HCEC 1CT (cell line): ENCODE data around the gene DHPS.
"Not testable (repeated sequence)": the region's sequence is repeated elsewhere in the genome, so short reads cannot be mapped to it uniquely, and the experiment has no call there.

ENCODE experiments used
- DNase-seq: peaks from one replicate; pipeline ENCODE4 v3.0.0-alpha.2; 2017

DHPS gene

DNA sequence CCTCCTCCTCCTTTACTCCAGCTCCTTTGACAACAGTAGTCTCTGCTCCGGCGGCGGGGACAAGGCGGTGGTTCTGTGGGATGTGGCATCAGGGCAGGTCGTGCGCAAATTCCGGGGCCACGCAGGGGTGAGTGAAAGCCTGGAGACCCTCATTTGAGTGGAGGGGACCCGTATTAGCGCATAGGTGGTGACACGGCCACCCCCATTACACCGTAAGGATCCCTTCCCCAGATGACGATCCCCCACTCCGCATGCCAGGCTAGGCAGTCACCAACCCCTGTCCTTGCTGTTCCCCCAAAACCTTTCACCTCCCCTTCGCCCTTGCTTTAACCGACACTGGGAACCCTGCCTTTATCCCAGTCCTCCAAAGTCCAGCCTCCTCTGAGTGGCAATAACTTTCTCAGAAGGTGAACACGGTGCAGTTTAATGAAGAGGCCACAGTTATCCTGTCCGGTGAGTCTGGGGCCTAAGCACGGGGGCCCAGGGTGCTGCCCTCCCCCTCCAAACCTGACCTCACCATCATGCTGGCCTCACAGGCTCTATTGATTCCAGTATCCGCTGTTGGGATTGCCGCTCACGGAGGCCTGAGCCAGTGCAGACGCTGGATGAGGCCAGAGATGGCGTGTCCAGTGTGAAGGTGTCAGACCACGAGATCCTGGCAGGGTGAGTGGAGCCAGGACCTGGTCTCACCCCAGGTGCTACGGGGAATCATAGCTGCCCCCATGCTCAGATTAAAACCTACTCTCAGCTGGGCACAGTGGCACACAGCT is 11.3 kb downstream of the DHPS start:
- no peak for DNase-seq

DNA sequence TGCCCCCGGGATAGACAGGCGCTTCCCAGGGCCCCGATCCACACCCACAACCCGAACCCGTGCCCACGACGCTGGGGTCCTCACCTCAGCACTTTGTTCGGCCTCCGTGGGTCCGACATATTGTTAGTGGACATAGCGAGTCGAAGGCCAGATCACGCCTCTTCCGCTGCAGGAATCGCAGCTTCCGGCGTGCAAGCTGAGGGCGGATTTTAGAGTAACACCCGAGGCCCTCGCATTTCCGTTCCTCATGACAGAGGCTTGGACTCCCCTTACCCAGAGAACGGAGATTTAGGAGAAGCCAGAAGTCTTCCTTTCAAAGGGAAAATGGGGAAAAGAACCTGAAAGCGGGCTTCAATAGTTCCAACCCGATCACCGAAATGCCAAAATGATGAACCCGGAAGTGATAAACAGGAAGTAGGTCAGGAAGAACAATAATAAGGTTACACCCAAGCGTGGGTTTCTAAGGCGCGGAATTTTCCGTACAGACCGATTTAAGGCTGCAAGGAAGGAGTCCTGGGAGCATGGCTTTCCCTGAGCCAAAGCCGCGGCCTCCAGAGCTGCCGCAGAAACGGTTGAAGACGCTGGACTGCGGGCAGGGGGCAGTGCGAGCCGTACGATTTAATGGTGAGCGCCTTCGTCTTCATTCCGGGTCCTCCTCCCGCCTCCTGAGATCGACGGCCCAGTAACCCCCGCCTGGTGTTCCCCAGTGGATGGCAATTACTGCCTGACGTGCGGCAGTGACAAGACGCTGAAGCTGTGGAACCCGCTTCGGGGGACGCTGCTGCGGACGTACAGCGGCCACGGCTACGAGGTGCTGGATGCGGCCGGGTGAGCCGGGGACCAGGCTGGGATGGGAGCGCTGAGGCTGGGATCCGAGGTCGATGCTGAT is 12.2 kb downstream of the DHPS start:
- DNase-seq: peak; percentile 81

DNA sequence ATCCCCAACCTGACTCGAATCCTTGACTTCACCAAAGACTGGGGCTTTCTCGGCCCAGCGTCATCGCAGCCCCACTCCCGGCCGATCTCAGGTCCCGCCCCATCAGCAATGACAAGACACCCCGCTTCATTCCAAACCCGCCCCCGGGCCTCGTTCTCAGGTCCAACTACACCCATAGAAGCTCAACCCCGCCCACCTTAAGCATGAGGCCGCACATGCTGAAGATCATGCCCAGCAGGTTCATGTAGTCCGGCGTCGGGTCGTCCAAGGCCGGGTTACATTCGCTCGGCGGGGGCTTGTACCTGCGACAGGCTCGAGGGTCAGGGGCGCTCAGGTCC is 12.8 kb downstream of the DHPS start:
- DNase-seq: peak; percentile 42

GRCh38 chr19:12668346-12668745 is 13.3 kb downstream of the DHPS start:
- no peak for DNase-seq

- DNase-seq: no peak
Measured at GRCh38 chr19:12667731-12668302, 13.9 kb downstream of the DHPS start.

GRCh38 chr19:12666265-12667048 is 15.2 kb downstream of the DHPS start, which contains the start of the genes MAN2B1 and WDR83:
TSS of gene MAN2B1 (minus strand) at chr19:12666742. CDS start at chr19:12666701, 41 bp downstream.
TSS of gene WDR83 (plus strand) at chr19:12666807. CDS start at chr19:12669791, 2,984 bp downstream.
- DNase-seq: peak; percentile 56

DNA sequence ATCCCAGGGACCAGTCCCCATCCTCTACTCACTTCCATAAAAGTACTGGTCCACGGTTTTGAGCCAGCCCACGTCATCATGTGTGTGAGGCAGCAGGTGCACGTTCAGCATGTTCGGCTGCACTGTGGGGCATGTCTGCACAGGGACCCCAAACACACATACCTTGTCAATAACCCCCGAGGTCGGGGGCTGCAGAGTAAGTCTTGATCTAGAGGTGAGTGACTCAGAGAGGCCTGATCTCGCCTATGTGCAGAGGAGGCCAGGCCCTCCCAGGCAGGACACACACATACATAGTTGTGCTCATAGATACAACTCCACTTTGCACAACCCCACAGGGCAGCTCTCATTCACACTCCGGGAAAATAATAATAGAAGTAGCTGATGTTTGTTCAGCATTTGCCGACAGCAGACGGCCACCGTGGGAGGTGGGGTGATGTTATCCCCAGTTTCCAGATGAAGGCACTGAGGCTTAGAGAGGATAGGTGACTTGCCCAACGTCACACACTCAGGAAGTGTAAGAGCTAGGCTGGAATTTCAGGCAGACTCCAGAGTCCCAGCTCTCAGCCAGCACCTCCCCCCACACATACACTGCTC is 15.9 kb downstream of the DHPS start:
- DNase-seq: no peak

DNA sequence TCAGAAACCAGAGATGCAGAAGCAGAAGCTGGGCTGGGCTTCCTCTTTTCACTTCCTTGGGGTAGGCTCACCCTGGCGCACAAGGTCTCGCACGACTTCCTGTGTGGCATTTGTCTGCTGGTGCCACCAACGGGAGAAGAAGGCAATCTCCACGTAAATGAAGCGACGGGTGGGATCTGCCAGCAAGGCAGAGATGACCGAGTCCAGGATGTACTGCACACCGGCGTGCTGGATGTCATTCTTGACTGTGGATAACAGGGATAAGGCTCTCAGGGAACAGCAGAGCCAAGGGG is 16.5 kb downstream of the DHPS start:
- no peak for DNase-seq

GRCh38 chr19:12664406-12665280 is 17.0 kb downstream of the DHPS start:
- DNase-seq: no peak

- DNase-seq: no peak
Measured at GRCh38 chr19:12660980-12661379, 20.7 kb downstream of the DHPS start.

DNA sequence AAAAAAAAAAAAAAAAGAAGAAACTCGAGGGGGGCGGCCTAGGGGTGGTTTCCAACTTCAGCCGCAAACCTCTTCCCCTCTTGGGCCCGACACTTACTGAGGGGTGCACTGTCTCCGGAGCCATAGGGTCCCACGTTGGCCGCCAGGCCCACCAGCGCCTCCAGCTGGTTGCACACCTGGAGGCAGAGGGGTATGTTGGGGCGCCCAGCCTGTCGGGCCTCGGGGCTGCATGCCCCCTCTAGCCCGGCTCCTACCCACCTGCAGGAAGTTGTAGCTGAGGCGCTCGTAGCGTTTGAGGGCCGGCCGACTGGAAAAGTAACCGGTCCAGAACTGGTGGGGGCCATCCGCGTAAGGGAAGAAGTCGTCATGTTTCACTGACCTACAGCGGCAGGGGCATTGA is 23.7 kb downstream of the DHPS start:
- DNase-seq: no peak

DNA sequence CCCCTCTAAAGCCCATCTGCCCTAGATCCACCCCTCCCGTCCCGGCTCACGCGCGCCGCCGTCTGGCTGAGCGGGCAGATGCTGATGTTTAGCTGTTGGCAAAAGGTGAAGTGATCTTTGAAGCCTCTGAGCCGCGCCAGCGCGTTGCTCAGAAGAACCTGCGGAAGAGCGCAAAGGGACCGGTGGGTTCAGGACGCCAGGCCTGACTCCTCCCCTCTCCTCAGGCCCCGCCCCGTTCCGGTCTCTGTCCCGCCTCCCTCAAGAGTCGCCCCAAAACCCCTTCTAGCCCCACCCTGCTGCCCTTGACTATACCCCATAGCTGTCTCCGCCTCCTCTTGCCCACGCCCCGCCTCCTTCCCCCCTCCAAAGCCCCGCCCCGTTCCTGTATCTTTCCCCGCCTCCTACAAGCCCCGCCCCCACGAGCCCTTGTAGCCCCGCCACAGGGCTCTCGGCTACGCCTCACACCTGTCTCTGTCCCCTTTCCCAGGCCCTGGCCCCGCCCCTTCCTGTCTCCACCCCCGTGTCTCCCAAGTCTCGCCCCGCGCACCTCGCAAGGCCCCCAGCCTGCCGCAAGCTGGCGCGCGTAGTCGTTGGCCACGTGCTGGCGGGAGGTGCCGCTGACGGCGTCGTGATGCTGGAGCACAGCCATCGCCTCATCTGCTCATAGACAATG is 24.6 kb downstream of the DHPS start:
- DNase-seq: no peak

DNA sequence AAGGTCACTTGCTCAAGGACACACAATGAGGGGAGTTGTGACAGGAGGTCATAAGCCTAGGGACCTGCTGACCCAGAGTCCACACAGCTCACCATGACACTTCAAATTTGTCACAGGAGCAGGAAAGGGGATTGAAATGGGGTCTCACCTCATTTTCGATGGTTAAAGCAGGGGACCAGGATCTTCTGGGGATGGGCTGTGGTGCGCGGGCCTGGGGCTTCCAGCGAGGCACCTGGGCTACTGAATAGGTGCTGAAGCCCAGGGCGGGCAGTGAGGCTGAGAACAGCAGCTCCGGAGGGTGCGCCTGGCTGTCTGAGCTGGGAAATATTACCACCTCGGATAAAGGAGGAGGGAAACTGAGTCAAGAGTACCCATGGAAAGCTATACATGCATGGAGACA is 26.1 kb downstream of the DHPS start:
- no peak for DNase-seq

DNA sequence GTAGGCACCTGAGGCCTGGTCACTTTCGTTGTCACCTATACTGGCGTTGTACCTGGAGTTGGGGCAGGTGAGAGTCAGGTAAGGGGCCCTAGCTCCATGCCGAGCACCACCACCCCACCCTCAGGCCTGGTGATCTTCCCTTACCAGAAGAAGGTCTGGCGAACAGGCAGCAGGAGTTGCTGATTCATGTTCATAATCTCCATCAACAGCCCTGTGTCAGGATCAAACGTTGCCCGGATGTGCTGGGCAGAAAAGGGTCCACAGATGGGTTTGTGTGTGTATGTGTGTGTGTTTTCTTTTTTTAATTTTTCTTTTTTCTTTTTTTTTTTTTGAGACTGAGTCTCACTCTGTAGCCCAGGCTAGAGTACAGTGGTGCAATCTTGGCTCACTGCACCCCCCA is 29.5 kb downstream of the DHPS start:
- no peak for DNase-seq

GRCh38 chr19:12649941-12650340 is 31.7 kb downstream of the DHPS start:
- DNase-seq: no peak

DNA sequence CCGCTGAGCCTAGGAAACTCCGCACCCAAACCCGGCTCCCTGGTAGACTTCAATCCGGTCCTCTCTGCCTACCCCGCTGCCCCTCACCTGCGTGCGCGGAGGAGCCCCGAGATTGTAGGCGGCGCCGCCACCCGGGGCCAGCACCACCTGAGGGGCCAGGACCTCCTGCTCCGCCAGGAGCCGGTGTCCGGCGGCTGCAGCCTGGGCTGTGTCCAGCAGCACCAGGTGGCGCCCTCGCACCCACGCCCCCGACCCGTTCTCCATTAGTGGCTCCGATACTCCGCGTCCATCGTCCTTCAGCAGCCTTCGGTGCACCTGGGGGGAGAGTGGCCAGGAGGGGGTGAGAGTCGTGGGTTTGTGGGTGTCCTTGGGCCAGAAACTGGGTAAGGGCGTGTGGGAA is 33.6 kb downstream of the DHPS start:
- no peak for DNase-seq

GRCh38 chr19:12647490-12648071 is 34.1 kb downstream of the DHPS start:
- DNase-seq: no peak

GRCh38 chr19:12647047-12647446 is 34.6 kb downstream of the DHPS start:
- DNase-seq: no peak

DNA sequence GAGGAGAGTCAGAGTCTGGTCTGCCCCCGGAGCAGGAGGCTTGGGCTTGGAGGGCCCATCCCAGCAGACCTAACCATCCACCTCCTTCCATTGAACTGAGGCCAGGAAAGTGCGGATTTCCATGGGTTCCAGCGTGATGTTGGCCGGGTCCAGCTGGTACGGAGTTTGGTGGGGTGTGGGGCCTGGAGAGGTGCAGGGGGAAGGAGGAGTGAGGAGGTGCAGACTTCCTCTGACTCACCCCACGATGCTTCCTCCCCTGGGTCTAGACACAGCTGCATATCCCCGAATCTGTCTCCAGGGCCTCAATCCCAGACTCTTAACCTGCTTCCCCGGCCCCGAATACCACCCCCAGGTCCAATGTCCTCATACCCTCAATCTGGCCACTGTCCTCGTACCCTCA is 35.1 kb downstream of the DHPS start:
- DNase-seq: no peak

GRCh38 chr19:12643716-12644115 is 38.0 kb downstream of the DHPS start:
- not testable (repeated sequence) for DNase-seq

GRCh38 chr19:12642506-12642905 is 39.2 kb downstream of the DHPS start:
- no peak for DNase-seq
